Measurements from ENCODE around the gene CKMT1B. TPM values are rescaled to one million over a fixed set of nuclear protein-coding genes. Genes with fewer than 3 reads are reported as not detected.

Gene CKMT1B
- 1.9 TPM for total RNA-seq

DNA sequence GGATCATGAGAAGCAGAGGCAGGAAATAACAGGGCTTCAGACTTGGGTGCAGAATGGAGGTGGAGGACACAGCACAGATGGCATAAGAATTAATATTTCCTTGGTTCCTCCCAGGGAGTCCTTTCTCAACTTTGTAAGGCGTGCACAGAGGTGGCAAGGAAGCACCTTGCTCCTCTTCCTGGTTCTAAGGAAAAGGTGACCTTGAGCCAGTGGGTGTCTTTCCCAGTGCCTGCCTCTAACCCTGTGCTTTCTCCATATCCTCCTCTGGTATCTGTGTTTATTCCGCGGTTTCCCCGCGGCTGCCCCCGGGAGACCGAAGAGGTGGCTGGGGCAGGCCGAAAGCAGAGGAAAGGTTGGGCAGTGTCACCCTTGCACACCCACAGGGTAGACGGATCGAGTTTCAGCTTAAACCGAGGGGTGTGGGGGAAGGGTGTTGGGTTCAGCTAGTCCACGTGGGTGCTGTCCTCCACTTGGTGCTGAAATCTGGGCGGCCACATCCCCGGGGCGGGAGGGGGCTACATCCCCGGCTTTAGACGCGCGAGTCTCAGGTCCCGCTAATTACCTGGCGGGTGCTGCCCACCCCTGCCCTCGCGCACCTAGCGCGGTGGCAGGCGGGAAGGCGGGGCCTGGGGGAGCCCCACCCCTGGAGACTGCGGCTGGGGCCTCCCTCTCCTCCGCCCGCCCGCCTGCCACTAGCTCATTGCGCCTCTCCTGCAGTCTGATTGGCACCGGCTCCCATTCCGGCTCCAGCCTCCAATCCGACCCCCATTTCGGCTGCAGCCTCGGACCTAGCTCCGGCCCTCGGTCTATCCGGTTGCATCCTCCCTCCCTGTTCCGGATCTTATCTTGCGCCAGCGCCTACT is at the start of gene CKMT1B:
CKMT1B (plus strand) TSS at position 700 of the 863 bp plus-strand sequence. CDS start 192 bp downstream, outside the sequence.

DNA sequence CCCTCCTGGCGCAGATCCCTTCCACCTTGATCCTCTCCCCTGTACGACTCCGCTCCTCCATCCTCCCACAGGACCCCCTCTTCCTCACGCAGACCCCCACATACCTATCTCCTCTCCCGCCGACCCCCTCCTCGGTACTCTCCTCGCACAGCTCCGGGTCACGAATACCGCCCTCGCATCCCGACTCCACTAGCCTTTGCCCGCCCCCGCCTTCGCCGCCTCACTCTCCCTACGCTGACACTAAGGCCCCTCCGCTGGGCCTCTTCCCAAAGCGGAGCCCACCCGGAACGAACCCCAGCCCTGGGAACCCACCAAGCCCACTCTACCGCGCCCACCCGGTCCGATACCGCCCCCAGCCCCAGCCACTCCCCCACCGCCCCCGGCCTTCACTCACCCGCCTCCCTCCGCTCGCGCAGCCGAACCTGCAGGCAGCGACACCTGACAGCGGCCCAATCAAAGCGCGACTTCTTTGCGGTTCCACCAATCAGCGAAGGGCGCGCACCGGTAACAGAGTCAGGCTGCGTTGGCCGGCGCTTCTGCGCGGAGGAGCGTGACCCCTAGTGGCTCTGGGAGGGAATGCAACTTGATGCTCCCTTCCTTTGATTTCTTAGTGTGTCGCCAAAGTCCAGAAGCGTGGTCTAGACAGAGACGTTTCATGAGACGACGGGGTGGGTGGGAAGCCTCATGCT is 3.9 kb upstream of the CKMT1B start, which contains the start of gene PPIP5K1:
PPIP5K1 (minus strand) TSS at position 431 of the 689 bp plus-strand sequence. CDS start 5,704 bp downstream, outside the sequence.

DNA sequence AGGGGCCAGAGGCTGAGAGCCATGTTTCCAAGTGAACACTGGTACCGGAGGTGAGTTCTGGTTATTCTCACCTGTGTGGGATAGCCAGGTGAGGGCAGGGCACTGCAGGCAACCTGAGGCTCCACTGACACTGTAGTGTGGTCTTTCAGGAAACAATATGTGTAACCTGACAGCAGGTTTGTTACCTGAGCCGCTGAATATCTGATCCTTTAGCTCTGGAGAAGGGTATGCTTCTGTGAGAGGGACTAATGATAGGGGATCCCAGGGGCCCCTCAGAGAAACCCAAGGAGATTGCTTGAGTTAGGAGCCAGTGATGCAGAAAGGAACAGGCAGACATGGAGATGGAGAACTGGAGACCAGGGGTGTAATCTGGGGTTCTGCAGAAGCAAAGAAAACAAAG is 24.9 kb downstream of the CKMT1B start, which contains the start of gene STRC:
STRC (minus strand) TSS at position 101 of the 400 bp plus-strand sequence; CDS start at position 23, 78 bp downstream.

Small RNA genes within 50 kb of the gene (small RNA-seq; reads per million reads assigned to genes)
- gene PDIA3P2 (ENCODE audit: low replicate concordance) (not detected), gene RNU6-554P (ENCODE audit: low replicate concordance) (not detected), gene RNU6-610P (ENCODE audit: low replicate concordance) (not detected)

Other genes with a start within 250 kb of the CKMT1B start
- 28.8 TPM for gene ZSCAN29, start 223.0 kb upstream of the CKMT1B start, total RNA-seq
- gene TUBGCP4, start 222.9 kb upstream of the CKMT1B start, total RNA-seq: 17.3 TPM
- 89.0 TPM for gene TP53BP1, start 100.9 kb upstream of the CKMT1B start, total RNA-seq
- 7.2 TPM for gene MAP1A, start 76.4 kb upstream of the CKMT1B start, total RNA-seq
- 35.4 TPM for gene PPIP5K1, start 3.8 kb upstream of the CKMT1B start, total RNA-seq
- gene STRC, start 24.8 kb downstream of the CKMT1B start, total RNA-seq: 0.82 TPM
- 1.9 TPM for gene CATSPER2, start 54.8 kb downstream of the CKMT1B start, total RNA-seq
- gene CKMT1A, start 99.8 kb downstream of the CKMT1B start, total RNA-seq: 0.47 TPM
- 156 TPM for gene PDIA3, start 152.4 kb downstream of the CKMT1B start, total RNA-seq
- gene ELL3, start 182.9 kb downstream of the CKMT1B start, total RNA-seq: 3.6 TPM
- 264 TPM for gene SERF2, start 198.3 kb downstream of the CKMT1B start, total RNA-seq
- 0.23 TPM for gene SERINC4, start 206.2 kb downstream of the CKMT1B start, total RNA-seq
- gene HYPK, start 206.6 kb downstream of the CKMT1B start, total RNA-seq: 5.5 TPM
- 21.5 TPM for gene MFAP1, start 230.7 kb downstream of the CKMT1B start, total RNA-seq
- gene WDR76, start 233.0 kb downstream of the CKMT1B start, total RNA-seq: 8.8 TPM

Measured in metanephros (tissue), 2 donors.